SU-DHL-6 (cell line): ENCODE data around the gene NUPR1.

Experiments used
- H2AFZ ChIP-seq: fragments of 200-600 bp; sonication (generic); 2 replicates; pipeline ENCODE4 v1.6.1; 2014; ENCODE audit warnings: low read depth, mild to moderate bottlenecking, moderate library complexity, mixed read lengths, antibody characterized with exemption, low read length; ENCODE audit not compliant: severe bottlenecking
- H3F3A ChIP-seq: fragments of 200-600 bp; shearing (Covaris generic); 2 replicates; pipeline ENCODE4 v1.6.0; 2016; ENCODE audit warnings: antibody characterized with exemption, mild to moderate bottlenecking; ENCODE audit not compliant: insufficient read depth
- H3K27ac ChIP-seq: fragments of 200-600 bp; sonication (generic); 2 replicates; pipeline ENCODE4 v1.5.1; 2016; ENCODE audit warnings: low read depth, mild to moderate bottlenecking, low read length, moderate library complexity, mixed read lengths
- H3K27me3 ChIP-seq: fragments of 200-600 bp; sonication (generic), shearing (Covaris generic); 2 replicates; pipeline ENCODE4 v1.6.0; 2014; ENCODE audit warnings: mild to moderate bottlenecking, low read length
- H3K36me3 ChIP-seq: fragments of 200-600 bp; sonication (generic); 2 replicates; pipeline ENCODE4 v1.6.1; 2014; ENCODE audit warnings: mild to moderate bottlenecking, low read length, mixed read lengths
- H3K4me2 ChIP-seq: fragments of 300-600, 200-600 bp; shearing (Covaris generic), sonication (generic); 2 replicates; pipeline ENCODE4 v1.6.0; 2014; ENCODE audit warnings: low read length, low read depth, mild to moderate bottlenecking; ENCODE audit not compliant: poor library complexity, severe bottlenecking
- H3K4me3 ChIP-seq: fragments of 200-600 bp; sonication (generic); 2 replicates; pipeline ENCODE4 v1.5.1; 2014; ENCODE audit warnings: antibody characterized with exemption, low read length, mild to moderate bottlenecking, mixed read lengths; ENCODE audit not compliant: insufficient read depth, poor library complexity, severe bottlenecking
- H3K79me2 ChIP-seq: fragments of 200-600 bp; sonication (generic); 2 replicates; pipeline ENCODE4 v1.6.1; 2014; ENCODE audit warnings: mild to moderate bottlenecking, low read length, moderate library complexity; ENCODE audit not compliant: insufficient read depth
- H3K9ac ChIP-seq: fragments of 200-600 bp; sonication (generic); 2 replicates; pipeline ENCODE4 v1.7.0; 2014; ENCODE audit warnings: mild to moderate bottlenecking, low read length
- H3K9me2 ChIP-seq: fragments of 200-600 bp; sonication (generic); replicated peaks from 2 replicates; pipeline ENCODE4 v1.6.1; 2014; ENCODE audit warnings: low read length; ENCODE audit not compliant: insufficient read depth
- H3K9me3 ChIP-seq: fragments of 200-600 bp; sonication (generic); 2 replicates; pipeline ENCODE4 v1.6.1; 2014; ENCODE audit warnings: low read length, mixed read lengths; ENCODE audit not compliant: insufficient read depth
- H4K20me1 ChIP-seq: fragments of 200-600 bp; sonication (generic); 2 replicates; pipeline ENCODE4 v1.6.1; 2014; ENCODE audit warnings: low read depth, mild to moderate bottlenecking, antibody characterized with exemption, low read length, moderate library complexity, mixed read lengths
- EZH2phosphoT487 ChIP-seq: fragments of 200-600 bp; sonication (generic), shearing (Covaris generic); conservative IDR thresholded peaks from 2 replicates; pipeline ENCODE4 v1.6.1; 2018; ENCODE audit warnings: mild to moderate bottlenecking, antibody characterized with exemption, low read length, moderate library complexity, mixed read lengths
- TF ChIP-seq, protein P1 (sequence below): fragments of 200-600 bp; sonication (generic); IDR thresholded peaks from one replicate; pipeline ENCODE4 v1.5.1; 2017; ENCODE audit warnings: antibody characterized with exemption, mild to moderate bottlenecking, low read length, moderate library complexity; ENCODE audit not compliant: insufficient read depth, poor library complexity, severe bottlenecking

NUPR1 gene

GRCh38 chr16:28585674-28586073 is 46.9 kb upstream of the NUPR1 start:
- Histone ChIP-seq H3K4me3 (no peak overlapping the region), H3F3A (no peaks in the 10 kb centered on the region), H3K9ac (no peak overlapping the region), H3K27me3 (no peaks in the 10 kb centered on the region), H3K9me2 (no peaks in the 10 kb centered on the region), H4K20me1 (no peaks in the 10 kb centered on the region), H3K27ac (no peak overlapping the region), H3K4me2 (no peak overlapping the region), H3K9me3 (no peaks in the 10 kb centered on the region), H3K79me2 (no peaks in the 10 kb centered on the region), H3K36me3 (no peaks in the 10 kb centered on the region), H2AFZ (no peak overlapping the region)
- no peak for TF ChIP-seq EZH2phosphoT487
- TF ChIP-seq, protein P1, sequence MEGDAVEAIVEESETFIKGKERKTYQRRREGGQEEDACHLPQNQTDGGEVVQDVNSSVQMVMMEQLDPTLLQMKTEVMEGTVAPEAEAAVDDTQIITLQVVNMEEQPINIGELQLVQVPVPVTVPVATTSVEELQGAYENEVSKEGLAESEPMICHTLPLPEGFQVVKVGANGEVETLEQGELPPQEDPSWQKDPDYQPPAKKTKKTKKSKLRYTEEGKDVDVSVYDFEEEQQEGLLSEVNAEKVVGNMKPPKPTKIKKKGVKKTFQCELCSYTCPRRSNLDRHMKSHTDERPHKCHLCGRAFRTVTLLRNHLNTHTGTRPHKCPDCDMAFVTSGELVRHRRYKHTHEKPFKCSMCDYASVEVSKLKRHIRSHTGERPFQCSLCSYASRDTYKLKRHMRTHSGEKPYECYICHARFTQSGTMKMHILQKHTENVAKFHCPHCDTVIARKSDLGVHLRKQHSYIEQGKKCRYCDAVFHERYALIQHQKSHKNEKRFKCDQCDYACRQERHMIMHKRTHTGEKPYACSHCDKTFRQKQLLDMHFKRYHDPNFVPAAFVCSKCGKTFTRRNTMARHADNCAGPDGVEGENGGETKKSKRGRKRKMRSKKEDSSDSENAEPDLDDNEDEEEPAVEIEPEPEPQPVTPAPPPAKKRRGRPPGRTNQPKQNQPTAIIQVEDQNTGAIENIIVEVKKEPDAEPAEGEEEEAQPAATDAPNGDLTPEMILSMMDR, result no peak

GRCh38 chr16:28580726-28581315 is 42.0 kb upstream of the NUPR1 start:
- H3K27ac ChIP-seq, result no peak overlapping the region
- H3K9me2 ChIP-seq, result no peaks in the 10 kb centered on the region
- no peak overlapping the region for H3K4me3 ChIP-seq
- no peaks in the 10 kb centered on the region for H3K27me3 ChIP-seq
- peaks cover 9% of the 10 kb centered on the region; the same call in 1 of the 2 replicates for H3K79me2 ChIP-seq
- H3K4me2 ChIP-seq, result no peak overlapping the region
- H3K9me3 ChIP-seq, result no peaks in the 10 kb centered on the region
- no peaks in the 10 kb centered on the region for H4K20me1 ChIP-seq
- no peak overlapping the region for H3K9ac ChIP-seq
- H3F3A ChIP-seq, result no peaks in the 10 kb centered on the region
- H3K36me3 ChIP-seq, result no peaks in the 10 kb centered on the region
- no peak overlapping the region for H2AFZ ChIP-seq
- TF ChIP-seq, protein P1, result no peak
- no peak for TF ChIP-seq EZH2phosphoT487

- Histone ChIP-seq H3K79me2 (peaks cover 21% of the 10 kb centered on the region), H3K4me2 (no peak overlapping the region), H3K9me2 (no peaks in the 10 kb centered on the region), H3F3A (no peaks in the 10 kb centered on the region), H3K36me3 (no peaks in the 10 kb centered on the region), H3K27me3 (no peaks in the 10 kb centered on the region), H3K9me3 (no peaks in the 10 kb centered on the region), H3K9ac (no peak overlapping the region), H2AFZ (no peak overlapping the region), H4K20me1 (no peaks in the 10 kb centered on the region), H3K27ac (no peak overlapping the region), H3K4me3 (no peak overlapping the region)
- TF ChIP-seq, protein P1, result no peak
- TF ChIP-seq EZH2phosphoT487, result no peak
These were observed 36.8 kb upstream of the NUPR1 start for GRCh38 chr16:28575446-28576109.
